HG03575 (cell line): ENCODE results near the gene E4F1.

Source experiments
- ATAC-seq: cut with Tn5 transposase; IDR thresholded peaks from one replicate; pipeline ENCODE4 v1.9.1; 2021; ENCODE audit not compliant: unreplicated experiment, insufficient number of reproducible peaks, low FRiP score; ENCODE audit errors: extremely low read depth

Gene E4F1

GRCh38 chr16:2280461-2280860, 57.1 kb downstream of the E4F1 start:
- no peak for ATAC-seq

- ATAC-seq, result no peak
Observed at GRCh38 chr16:2280981-2281542, 57.7 kb downstream of the E4F1 start.

- no peak for ATAC-seq
Observed at GRCh38 chr16:2282262-2282661, 58.9 kb downstream of the E4F1 start.

- no peak for ATAC-seq
Observed at GRCh38 chr16:2282866-2283555, 59.6 kb downstream of the E4F1 start.

- no peak for ATAC-seq
Observed at GRCh38 chr16:2284001-2284770, 60.8 kb downstream of the E4F1 start.

- no peak for ATAC-seq
Observed at GRCh38 chr16:2284797-2285576, 61.6 kb downstream of the E4F1 start.
